ENCODE data around the gene TNFRSF13B. TPM values are rescaled to one million over a fixed set of nuclear protein-coding genes. Genes with fewer than 3 reads are reported as not detected.

The TNFRSF13B gene
- total and polyA plus RNA-seq, 10 of the 15 experiments (the other 5 are each of a cell fraction or from before 2014, with no cell fraction given), result 15.5 to 231 (median 119) TPM

DNA sequence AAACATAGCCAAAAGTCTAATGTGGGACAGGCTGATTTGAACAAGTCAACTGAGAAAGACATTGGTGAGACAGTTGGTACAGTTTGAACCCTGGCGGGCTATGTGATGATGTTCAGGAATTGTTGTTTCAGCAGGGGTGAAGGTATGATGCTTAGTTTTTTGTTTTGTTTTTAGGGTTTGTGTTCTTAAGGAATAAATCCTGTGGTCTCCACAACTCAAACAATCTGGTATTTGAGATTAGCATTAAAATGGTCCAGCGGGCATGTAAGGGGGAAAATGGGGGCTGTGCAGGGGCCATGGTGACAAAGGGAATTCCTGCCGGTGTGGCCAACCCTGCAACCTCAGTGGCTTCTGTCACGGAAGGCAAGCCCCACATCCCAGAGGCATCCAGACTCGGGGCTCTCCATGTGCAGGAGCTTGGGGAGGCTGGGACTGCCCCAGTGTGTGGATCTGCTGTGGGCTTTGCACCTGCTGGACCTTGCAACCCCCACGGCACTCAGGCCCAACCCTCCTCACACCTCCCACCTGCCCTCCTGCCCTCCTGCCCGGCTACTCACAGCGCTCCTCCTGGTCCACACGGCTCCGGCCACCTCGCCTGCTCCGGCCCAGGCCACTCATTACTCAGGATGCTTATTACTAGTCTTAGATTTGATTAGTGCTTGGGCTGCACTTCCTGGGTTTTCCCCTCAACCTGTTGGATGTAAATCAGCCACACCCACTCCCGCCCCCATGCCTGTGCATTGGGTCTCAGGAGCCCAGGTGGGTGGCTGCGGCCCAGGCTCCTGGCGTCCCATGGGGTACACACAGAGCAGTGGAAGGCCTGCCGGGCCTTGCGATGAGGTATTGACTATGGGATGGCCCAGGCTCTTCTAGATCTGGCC is at the start of gene TNFRSF13B (continued):
- TF ChIP-seq CEBPB (IDR thresholded peaks at IDR 0.05; ENCODE audit: borderline replicate concordance in 1 of 2, low read depth in 2 of 2, low read length in 2 of 2) (no peak), BHLHE40 (IDR thresholded peaks at IDR 0.05; ENCODE audit: borderline replicate concordance in 1 of 2, low read depth in 2 of 2, low read length in 1 of 2) (peak in 1 of 2 experiments; percentile 47; a peak in 2 of 4 replicates), NRF1 (conservative IDR thresholded peaks at IDR 0.05; ENCODE audit: low read depth, low read length) (no peak), KAT2A (conservative IDR thresholded peaks at IDR 0.05; ENCODE audit: control insufficient read depth, low read depth, low read length) (no peak), NFYA (IDR thresholded peaks at IDR 0.05; ENCODE audit: borderline replicate concordance, low read depth, low read length) (no peak), EP300 (IDR thresholded peaks at IDR 0.05; ENCODE audit: borderline replicate concordance in 1 of 2, control insufficient read depth in 1 of 2, low read depth in 2 of 2, low read length in 2 of 2) (no peak), ASH2L (IDR thresholded peaks at IDR 0.05; ENCODE audit: borderline replicate concordance, low read depth) (no peak), GABPA (IDR thresholded peaks at IDR 0.05; ENCODE audit: low read depth) (no peak), RAD21 (IDR thresholded peaks at IDR 0.05; ENCODE audit: insufficient read depth, low read depth, low read length) (no peak; the same call in 1 of the 2 replicates), POLR2AphosphoS2 (IDR thresholded peaks at IDR 0.05; ENCODE audit: low read depth, low read length) (no peak), ZNF24 (IDR thresholded peaks at IDR 0.05) (peak; percentile 75)
- TF ChIP-seq, protein P1, sequence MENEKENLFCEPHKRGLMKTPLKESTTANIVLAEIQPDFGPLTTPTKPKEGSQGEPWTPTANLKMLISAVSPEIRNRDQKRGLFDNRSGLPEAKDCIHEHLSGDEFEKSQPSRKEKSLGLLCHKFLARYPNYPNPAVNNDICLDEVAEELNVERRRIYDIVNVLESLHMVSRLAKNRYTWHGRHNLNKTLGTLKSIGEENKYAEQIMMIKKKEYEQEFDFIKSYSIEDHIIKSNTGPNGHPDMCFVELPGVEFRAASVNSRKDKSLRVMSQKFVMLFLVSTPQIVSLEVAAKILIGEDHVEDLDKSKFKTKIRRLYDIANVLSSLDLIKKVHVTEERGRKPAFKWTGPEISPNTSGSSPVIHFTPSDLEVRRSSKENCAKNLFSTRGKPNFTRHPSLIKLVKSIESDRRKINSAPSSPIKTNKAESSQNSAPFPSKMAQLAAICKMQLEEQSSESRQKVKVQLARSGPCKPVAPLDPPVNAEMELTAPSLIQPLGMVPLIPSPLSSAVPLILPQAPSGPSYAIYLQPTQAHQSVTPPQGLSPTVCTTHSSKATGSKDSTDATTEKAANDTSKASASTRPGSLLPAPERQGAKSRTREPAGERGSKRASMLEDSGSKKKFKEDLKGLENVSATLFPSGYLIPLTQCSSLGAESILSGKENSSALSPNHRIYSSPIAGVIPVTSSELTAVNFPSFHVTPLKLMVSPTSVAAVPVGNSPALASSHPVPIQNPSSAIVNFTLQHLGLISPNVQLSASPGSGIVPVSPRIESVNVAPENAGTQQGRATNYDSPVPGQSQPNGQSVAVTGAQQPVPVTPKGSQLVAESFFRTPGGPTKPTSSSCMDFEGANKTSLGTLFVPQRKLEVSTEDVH (IDR thresholded peaks at IDR 0.05; ENCODE audit: low read depth, partially characterized antibody), result no peak
- TF ChIP-seq, protein P2, sequence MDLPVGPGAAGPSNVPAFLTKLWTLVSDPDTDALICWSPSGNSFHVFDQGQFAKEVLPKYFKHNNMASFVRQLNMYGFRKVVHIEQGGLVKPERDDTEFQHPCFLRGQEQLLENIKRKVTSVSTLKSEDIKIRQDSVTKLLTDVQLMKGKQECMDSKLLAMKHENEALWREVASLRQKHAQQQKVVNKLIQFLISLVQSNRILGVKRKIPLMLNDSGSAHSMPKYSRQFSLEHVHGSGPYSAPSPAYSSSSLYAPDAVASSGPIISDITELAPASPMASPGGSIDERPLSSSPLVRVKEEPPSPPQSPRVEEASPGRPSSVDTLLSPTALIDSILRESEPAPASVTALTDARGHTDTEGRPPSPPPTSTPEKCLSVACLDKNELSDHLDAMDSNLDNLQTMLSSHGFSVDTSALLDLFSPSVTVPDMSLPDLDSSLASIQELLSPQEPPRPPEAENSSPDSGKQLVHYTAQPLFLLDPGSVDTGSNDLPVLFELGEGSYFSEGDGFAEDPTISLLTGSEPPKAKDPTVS (IDR thresholded peaks at IDR 0.05; ENCODE audit: low read depth, low read length), result no peak
